Measurements from ENCODE around the gene ZNF750.

The ZNF750 gene

DNA sequence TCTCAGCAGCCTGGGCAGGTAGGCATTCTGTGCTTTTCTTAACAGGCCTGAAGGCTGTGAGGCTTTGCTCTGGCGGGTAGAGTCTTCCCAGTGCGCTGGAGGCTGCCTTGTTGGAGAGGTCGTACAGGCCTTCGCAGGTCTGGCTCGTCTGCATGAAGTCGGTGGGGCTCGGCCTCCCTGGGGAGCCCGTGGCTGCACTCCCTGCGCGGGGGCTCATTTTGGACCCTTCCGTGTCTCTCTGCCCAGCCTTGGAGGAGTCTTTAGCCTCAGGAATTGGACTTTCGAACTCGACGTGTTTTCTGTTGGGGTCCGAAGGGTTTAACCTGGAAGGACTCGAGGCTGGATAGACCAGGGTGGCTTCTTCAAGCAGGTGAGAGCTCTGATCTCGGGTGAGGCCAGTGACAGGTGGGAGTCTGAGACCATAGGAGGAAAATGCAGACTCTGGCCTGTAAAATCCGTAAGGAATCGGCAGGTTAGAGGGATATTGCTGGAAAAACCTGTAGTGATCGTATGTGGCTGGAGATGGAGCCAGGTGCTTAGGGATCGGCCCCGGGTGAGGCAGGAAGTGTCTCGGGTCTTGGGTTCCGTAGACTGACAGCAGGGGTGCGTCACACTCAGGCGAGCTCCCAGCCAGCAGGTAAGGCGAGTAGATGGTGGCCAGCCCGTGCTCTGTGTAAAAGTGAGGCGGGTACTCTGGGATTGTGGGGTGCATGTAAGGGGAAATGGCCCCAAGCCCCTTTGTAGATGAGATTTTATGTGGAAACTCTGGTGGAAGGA, 8.6 kb downstream of the ZNF750 start:
- DNase-seq (ENCODE audit: insufficient read length, low spot score) (no peak), FAIRE-seq (no peak)
- TF ChIP-seq POU2F2 (IDR thresholded peaks at IDR 0.05; ENCODE audit: low read depth, low read length), result no peak
- no peak for TF ChIP-seq TAF1 (IDR thresholded peaks at IDR 0.05; ENCODE audit: low read depth, low read length)
- no peak for TF ChIP-seq SPI1 (IDR thresholded peaks at IDR 0.05; ENCODE audit: low read depth, low read length)
- TF ChIP-seq PAX5 (IDR thresholded peaks at IDR 0.05; ENCODE audit: insufficient read depth, low read length, severe bottlenecking), result no peak
- TF ChIP-seq POLR2A (IDR thresholded peaks at IDR 0.05; ENCODE audit: low read depth, low read length), result no peak
- no peak for TF ChIP-seq POLR2AphosphoS5 (IDR thresholded peaks at IDR 0.05; ENCODE audit: low read depth, low read length)

DNA sequence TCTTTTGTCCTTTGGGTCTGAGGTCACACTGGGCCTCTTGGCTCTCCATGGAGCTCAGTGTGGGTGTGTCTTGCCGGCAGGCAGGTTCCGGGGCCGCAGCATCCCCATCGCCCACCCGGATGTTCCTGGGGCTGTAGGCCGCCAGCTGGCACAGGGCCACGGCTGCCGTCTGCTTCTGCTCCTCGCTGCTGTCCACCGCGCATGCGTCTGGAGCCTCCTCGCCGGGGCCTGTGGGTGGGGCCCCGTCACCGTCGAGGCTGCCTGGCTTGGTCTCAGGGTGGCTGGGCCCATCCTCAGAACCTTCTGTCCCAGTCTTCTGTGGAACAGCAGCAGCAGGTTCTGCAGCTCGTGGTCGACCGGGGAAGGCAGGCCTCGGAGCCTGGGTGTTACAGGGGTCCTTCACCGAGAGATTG, 9.6 kb downstream of the ZNF750 start:
- no peak for TF ChIP-seq POLR2A (IDR thresholded peaks at IDR 0.05; ENCODE audit: low read depth, low read length)
- TF ChIP-seq PAX5 (IDR thresholded peaks at IDR 0.05; ENCODE audit: insufficient read depth, low read length, severe bottlenecking), result no peak
- no peak for TF ChIP-seq POLR2AphosphoS5 (IDR thresholded peaks at IDR 0.05; ENCODE audit: low read depth, low read length)
- TF ChIP-seq SPI1 (IDR thresholded peaks at IDR 0.05; ENCODE audit: low read depth, low read length), result no peak
- no peak for TF ChIP-seq POU2F2 (IDR thresholded peaks at IDR 0.05; ENCODE audit: low read depth, low read length)
- TF ChIP-seq TAF1 (IDR thresholded peaks at IDR 0.05; ENCODE audit: low read depth, low read length), result no peak
- FAIRE-seq (no peak), DNase-seq (ENCODE audit: insufficient read length, low spot score) (no peak)

DNA sequence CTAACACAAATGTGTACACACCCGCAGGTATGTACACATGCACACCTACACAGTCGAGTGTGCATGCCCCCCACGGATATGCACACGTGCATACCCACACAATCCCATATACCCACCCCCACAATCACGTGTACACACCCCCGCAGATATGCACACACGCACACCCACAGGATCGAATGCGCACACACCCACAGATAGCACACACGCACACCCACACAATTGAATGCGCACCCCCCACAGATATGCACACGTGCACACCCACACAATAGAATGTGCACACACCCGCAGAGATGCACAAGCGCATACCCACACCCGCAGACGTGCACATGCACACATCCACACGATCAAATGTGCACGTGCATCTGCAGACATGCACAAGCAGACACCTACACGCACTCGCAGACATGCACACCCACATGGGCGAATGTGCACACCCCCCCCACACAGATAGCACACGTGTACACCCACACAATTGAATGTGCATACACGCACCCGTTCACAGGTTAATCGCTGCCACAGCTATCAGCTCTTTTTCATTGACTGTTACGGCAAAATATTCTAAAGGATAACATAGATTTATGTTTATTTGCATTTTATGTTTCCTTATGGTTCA, 10.8 kb downstream of the ZNF750 start:
- TF ChIP-seq POLR2AphosphoS5 (IDR thresholded peaks at IDR 0.05; ENCODE audit: low read depth, low read length), result no peak
- TF ChIP-seq SPI1 (IDR thresholded peaks at IDR 0.05; ENCODE audit: low read depth, low read length), result no peak
- no peak for TF ChIP-seq TAF1 (IDR thresholded peaks at IDR 0.05; ENCODE audit: low read depth, low read length)
- TF ChIP-seq PAX5 (IDR thresholded peaks at IDR 0.05; ENCODE audit: insufficient read depth, low read length, severe bottlenecking), result no peak
- no peak for TF ChIP-seq POLR2A (IDR thresholded peaks at IDR 0.05; ENCODE audit: low read depth, low read length)
- TF ChIP-seq POU2F2 (IDR thresholded peaks at IDR 0.05; ENCODE audit: low read depth, low read length), result no peak
- no peak for FAIRE-seq
- DNase-seq (ENCODE audit: insufficient read length, low spot score), result no peak

DNA sequence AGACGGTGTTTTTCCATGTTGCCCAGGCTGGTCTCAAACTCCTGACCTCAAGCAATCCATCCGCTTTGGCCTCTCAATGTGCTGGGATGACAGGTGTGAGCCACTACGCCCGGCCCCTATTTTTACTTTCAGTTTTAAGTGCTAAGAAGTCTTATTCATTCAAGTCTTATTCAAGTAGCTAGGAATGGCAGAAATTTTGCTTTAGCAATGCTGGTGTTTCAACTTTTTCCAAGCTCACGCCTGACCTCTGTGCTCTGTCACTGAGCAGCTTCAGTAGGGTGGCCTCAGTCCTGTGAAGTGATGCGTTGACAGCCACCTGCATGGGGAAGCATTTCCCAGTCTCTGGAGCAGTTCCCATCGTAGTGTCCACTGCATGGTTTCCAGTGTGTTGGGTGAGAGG, 12.9 kb downstream of the ZNF750 start:
- DNase-seq (ENCODE audit: insufficient read length, low spot score), result no peak
- TF ChIP-seq PAX5 (IDR thresholded peaks at IDR 0.05; ENCODE audit: insufficient read depth, low read length, severe bottlenecking) (no peak), POU2F2 (IDR thresholded peaks at IDR 0.05; ENCODE audit: low read depth, low read length) (no peak), TAF1 (IDR thresholded peaks at IDR 0.05; ENCODE audit: low read depth, low read length) (no peak), POLR2AphosphoS5 (IDR thresholded peaks at IDR 0.05; ENCODE audit: low read depth, low read length) (no peak), POLR2A (IDR thresholded peaks at IDR 0.05; ENCODE audit: low read depth, low read length) (no peak), SPI1 (IDR thresholded peaks at IDR 0.05; ENCODE audit: low read depth, low read length) (no peak)
- no peak for FAIRE-seq

DNA sequence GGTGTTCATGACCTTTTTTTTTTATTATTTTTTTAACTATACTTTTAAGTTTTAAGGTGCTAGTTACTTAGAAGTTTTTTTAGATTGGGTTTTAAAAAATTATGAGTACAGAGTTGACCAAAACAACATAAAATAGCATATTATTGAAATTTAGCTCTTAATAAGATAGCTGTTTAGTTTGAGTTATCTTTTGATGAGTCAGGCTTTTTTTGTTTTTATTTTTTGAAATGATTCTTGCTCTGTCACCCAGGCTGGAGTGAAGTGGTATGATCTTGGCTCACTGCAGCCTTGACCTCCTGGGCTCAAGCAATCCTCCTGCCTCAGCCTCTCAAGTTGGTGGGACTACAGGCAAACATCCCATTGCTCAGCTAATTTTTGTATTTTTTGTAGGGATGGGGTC, 13.6 kb downstream of the ZNF750 start:
- TF ChIP-seq POLR2A (IDR thresholded peaks at IDR 0.05; ENCODE audit: low read depth, low read length) (no peak), TAF1 (IDR thresholded peaks at IDR 0.05; ENCODE audit: low read depth, low read length) (no peak), POU2F2 (IDR thresholded peaks at IDR 0.05; ENCODE audit: low read depth, low read length) (no peak), PAX5 (IDR thresholded peaks at IDR 0.05; ENCODE audit: insufficient read depth, low read length, severe bottlenecking) (no peak), POLR2AphosphoS5 (IDR thresholded peaks at IDR 0.05; ENCODE audit: low read depth, low read length) (no peak), SPI1 (IDR thresholded peaks at IDR 0.05; ENCODE audit: low read depth, low read length) (no peak)
- FAIRE-seq (no peak), DNase-seq (ENCODE audit: insufficient read length, low spot score) (no peak)

DNA sequence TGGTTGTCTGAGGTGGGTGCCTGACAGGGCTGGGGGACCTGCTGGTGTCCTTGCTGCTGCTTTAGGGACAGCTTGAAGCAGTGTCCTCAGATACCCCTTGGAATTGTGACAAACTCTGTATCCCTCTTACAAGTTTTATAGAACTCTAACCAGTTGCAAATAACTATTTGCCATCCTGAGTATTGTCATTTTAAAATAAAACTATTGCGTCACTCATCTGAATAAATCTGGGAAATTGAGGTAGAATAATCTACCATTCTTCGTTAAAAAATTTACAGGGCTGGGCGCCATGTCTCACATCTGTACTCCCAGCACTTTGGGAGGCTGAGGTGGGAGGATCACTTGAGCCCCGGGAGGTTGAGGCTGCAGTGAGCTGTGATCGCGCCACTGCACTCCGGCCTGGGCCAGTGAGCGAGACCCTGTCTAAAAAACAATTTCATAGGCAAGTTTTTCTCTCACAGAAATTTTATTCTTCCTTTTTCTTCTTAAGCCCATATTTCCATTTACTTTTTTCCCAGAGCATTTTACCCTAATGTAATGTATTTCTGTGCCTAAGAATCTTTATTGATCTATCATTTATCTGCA, 14.2 kb downstream of the ZNF750 start:
- FAIRE-seq (no peak), DNase-seq (ENCODE audit: insufficient read length, low spot score) (no peak)
- TF ChIP-seq POU2F2 (IDR thresholded peaks at IDR 0.05; ENCODE audit: low read depth, low read length) (no peak), TAF1 (IDR thresholded peaks at IDR 0.05; ENCODE audit: low read depth, low read length) (no peak), SPI1 (IDR thresholded peaks at IDR 0.05; ENCODE audit: low read depth, low read length) (no peak), PAX5 (IDR thresholded peaks at IDR 0.05; ENCODE audit: insufficient read depth, low read length, severe bottlenecking) (no peak), POLR2AphosphoS5 (IDR thresholded peaks at IDR 0.05; ENCODE audit: low read depth, low read length) (no peak), POLR2A (IDR thresholded peaks at IDR 0.05; ENCODE audit: low read depth, low read length) (no peak)

DNA sequence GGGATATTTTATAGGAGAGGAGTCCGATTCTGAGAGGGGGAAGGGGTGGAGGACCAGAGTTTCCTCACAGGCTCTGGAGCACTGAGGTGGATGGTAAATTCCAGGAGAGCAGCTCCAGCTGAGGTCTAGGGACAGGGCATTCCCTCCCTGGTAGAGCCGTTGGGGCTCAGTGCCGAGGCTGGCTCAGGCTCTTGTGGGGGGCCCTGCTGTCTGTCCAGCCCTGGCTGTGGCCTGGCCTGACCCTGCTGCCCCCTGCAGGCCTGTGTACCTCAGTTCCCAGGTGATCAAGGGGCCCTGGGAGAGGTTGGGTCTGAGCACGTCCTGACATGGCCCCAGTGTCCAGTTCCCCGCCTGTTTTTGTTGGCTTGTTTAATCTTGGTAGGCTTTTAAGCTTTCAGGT, 16.8 kb downstream of the ZNF750 start:
- no peak for DNase-seq (ENCODE audit: insufficient read length, low spot score)
- TF ChIP-seq SPI1 (IDR thresholded peaks at IDR 0.05; ENCODE audit: low read depth, low read length) (no peak), POLR2A (IDR thresholded peaks at IDR 0.05; ENCODE audit: low read depth, low read length) (no peak), PAX5 (IDR thresholded peaks at IDR 0.05; ENCODE audit: insufficient read depth, low read length, severe bottlenecking) (no peak), TAF1 (IDR thresholded peaks at IDR 0.05; ENCODE audit: low read depth, low read length) (no peak), POU2F2 (IDR thresholded peaks at IDR 0.05; ENCODE audit: low read depth, low read length) (no peak), POLR2AphosphoS5 (IDR thresholded peaks at IDR 0.05; ENCODE audit: low read depth, low read length) (no peak)

DNA sequence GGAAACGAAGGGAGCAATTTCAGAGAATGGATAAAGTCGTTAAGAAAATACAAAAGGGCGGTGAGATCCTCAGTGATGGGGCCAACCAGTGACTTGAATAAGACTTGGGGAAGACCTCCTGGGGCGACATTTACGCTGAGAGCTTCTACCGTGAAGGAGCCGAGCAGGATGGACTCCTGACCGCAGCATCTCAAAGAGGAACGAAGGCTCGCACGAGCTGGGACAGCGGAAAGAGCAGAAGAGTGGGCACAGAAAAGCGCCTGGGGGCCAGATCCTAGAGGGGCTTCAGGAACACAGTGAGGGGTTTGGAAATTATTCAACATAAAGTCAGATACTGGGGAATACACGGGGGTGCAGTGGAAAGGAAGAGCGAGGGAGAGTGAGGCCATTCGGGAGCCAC, 17.5 kb downstream of the ZNF750 start:
- FAIRE-seq (no peak), DNase-seq (ENCODE audit: insufficient read length, low spot score) (no peak)
- TF ChIP-seq POLR2AphosphoS5 (IDR thresholded peaks at IDR 0.05; ENCODE audit: low read depth, low read length) (no peak), POU2F2 (IDR thresholded peaks at IDR 0.05; ENCODE audit: low read depth, low read length) (no peak), TAF1 (IDR thresholded peaks at IDR 0.05; ENCODE audit: low read depth, low read length) (no peak), SPI1 (IDR thresholded peaks at IDR 0.05; ENCODE audit: low read depth, low read length) (no peak), POLR2A (IDR thresholded peaks at IDR 0.05; ENCODE audit: low read depth, low read length) (no peak), PAX5 (IDR thresholded peaks at IDR 0.05; ENCODE audit: insufficient read depth, low read length, severe bottlenecking) (no peak)

More for the DNA sequence above, 16.8 kb downstream of the ZNF750 start:
- no peak for FAIRE-seq

DNA sequence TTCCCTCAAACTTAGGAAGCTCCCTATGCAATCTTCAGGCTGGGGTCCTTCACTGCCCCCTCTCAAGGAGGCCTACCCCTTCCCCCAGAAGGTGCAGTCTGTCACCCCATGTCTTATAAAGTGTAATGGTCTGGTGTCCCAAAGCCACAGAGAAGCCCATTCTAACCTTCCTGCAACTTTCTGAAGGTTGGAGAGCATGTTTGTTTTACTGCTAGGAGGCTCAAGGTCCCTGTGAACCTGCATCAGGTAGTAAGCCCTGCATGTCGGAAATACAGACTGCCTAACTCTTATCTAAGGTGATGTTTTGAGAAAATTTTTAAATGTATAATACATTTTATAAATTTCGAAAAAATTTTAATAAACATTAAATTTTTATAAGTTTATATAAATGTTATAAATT, 18.3 kb downstream of the ZNF750 start:
- DNase-seq (ENCODE audit: insufficient read length, low spot score) (no peak), FAIRE-seq (no peak)
- TF ChIP-seq SPI1 (IDR thresholded peaks at IDR 0.05; ENCODE audit: low read depth, low read length) (no peak), POLR2A (IDR thresholded peaks at IDR 0.05; ENCODE audit: low read depth, low read length) (no peak), POU2F2 (IDR thresholded peaks at IDR 0.05; ENCODE audit: low read depth, low read length) (no peak), TAF1 (IDR thresholded peaks at IDR 0.05; ENCODE audit: low read depth, low read length) (no peak), PAX5 (IDR thresholded peaks at IDR 0.05; ENCODE audit: insufficient read depth, low read length, severe bottlenecking) (no peak)

Measured in GM12891 (cell line).